Neuronal stem cell (in vitro differentiated cells): ENCODE measurements around the gene MZT2B.
"Not testable (repeated sequence)": the region's sequence is repeated elsewhere in the genome, so short reads cannot be mapped to it uniquely, and the experiment has no call there.

Experiments
- DNase-seq: peaks from one replicate; pipeline ENCODE4 v3.0.0-alpha.2; 2013; ENCODE audit warnings: low spot score
- H2AFZ ChIP-seq: one replicate; pipeline ENCODE4 v1.6.1; 2013; ENCODE audit warnings: mild to moderate bottlenecking, low read length, inconsistent platforms
- H2AK5ac ChIP-seq: 2 replicates; pipeline ENCODE4 v1.6.1; 2013; ENCODE audit warnings: low read depth, mild to moderate bottlenecking, inconsistent platforms, low read length, moderate library complexity, mixed read lengths
- H2BK120ac ChIP-seq: 2 replicates; pipeline ENCODE4 v1.6.1; 2013; ENCODE audit warnings: low read depth, mild to moderate bottlenecking, inconsistent platforms, low read length, moderate library complexity, mixed read lengths
- H2BK12ac ChIP-seq: one replicate; pipeline ENCODE4 v1.6.1; 2013; ENCODE audit warnings: low read length, inconsistent platforms
- H2BK15ac ChIP-seq: 2 replicates; pipeline ENCODE4 v1.6.1; 2013; ENCODE audit warnings: mild to moderate bottlenecking, low read length, inconsistent platforms, mixed read lengths
- H2BK5ac ChIP-seq: one replicate; pipeline ENCODE4 v1.6.1; 2013; ENCODE audit warnings: inconsistent platforms, mild to moderate bottlenecking, low read length, moderate library complexity
- H3K14ac ChIP-seq: one replicate; pipeline ENCODE4 v1.6.1; 2013; ENCODE audit warnings: low read length, inconsistent platforms
- H3K18ac ChIP-seq: 2 replicates; pipeline ENCODE4 v1.6.1; 2013; ENCODE audit warnings: low read length, inconsistent platforms
- H3K23ac ChIP-seq: 2 replicates; pipeline ENCODE4 v1.6.1; 2013; ENCODE audit warnings: low read depth, mild to moderate bottlenecking, mixed read lengths, low read length, inconsistent platforms; ENCODE audit not compliant: poor library complexity
- H3K27ac ChIP-seq: replicated peaks from 3 replicates; pipeline ENCODE4 v1.5.1; 2013; ENCODE audit warnings: low read length, inconsistent platforms
- H3K27me3 ChIP-seq, 3 experiments: 2 replicates each; pipeline ENCODE4 v1.6.1; 2013; ENCODE audit warnings: low read length in 3 of 3, mild to moderate bottlenecking in 2 of 3, inconsistent platforms in 1 of 3, low read depth in 1 of 3, mixed read lengths in 1 of 3, moderate library complexity in 1 of 3; ENCODE audit not compliant: control insufficient read depth in 3 of 3, insufficient read depth in 3 of 3
- H3K36me3 ChIP-seq, 2 donors: replicated peaks in 1 of 2; 2 replicates each; pipeline ENCODE4 v1.6.1; 2013; ENCODE audit warnings: low read length in 2 of 2; ENCODE audit not compliant: control insufficient read depth in 2 of 2, insufficient read depth in 2 of 2
- H3K4ac ChIP-seq: 2 replicates; pipeline ENCODE4 v1.6.1; 2013; ENCODE audit warnings: inconsistent platforms, mild to moderate bottlenecking, low read length, moderate library complexity
- H3K4me1 ChIP-seq, 2 donors: 1 replicate in 1 of 2; 2 replicates in 1 of 2; pipeline ENCODE4 v1.6.1; 2013; ENCODE audit warnings: low read length in 2 of 2, low read depth in 1 of 2; ENCODE audit not compliant: control insufficient read depth in 2 of 2, insufficient read depth in 1 of 2
- H3K4me2 ChIP-seq: one replicate; pipeline ENCODE4 v1.6.1; 2013; ENCODE audit warnings: mild to moderate bottlenecking, low read length, inconsistent platforms; ENCODE audit not compliant: insufficient read depth, poor library complexity, severe bottlenecking
- H3K4me3 ChIP-seq, 2 donors: 2 replicates each; pipeline ENCODE4 v1.5.1; 2013; ENCODE audit warnings: low read length in 2 of 2, mild to moderate bottlenecking in 2 of 2, inconsistent platforms in 1 of 2, moderate library complexity in 1 of 2
- H3K79me1 ChIP-seq: one replicate; pipeline ENCODE4 v1.6.1; 2013; ENCODE audit warnings: low read depth, mild to moderate bottlenecking, inconsistent platforms, low read length, moderate library complexity
- H3K9ac ChIP-seq: one replicate; pipeline ENCODE4 v1.6.1; 2013; ENCODE audit warnings: mild to moderate bottlenecking, low read depth, low read length, inconsistent platforms; ENCODE audit not compliant: poor library complexity
- H3K9me3 ChIP-seq, 2 donors: replicated peaks in 1 of 2; 2 replicates each; pipeline versions ENCODE3 to v1.6.1; 2013; ENCODE audit warnings: low read length in 2 of 2, mild to moderate bottlenecking in 2 of 2, inconsistent platforms in 1 of 2, low read depth in 1 of 2, mixed read lengths in 1 of 2, moderate library complexity in 1 of 2; ENCODE audit not compliant: control insufficient read depth in 2 of 2, insufficient read depth in 1 of 2
- H4K8ac ChIP-seq: one replicate; pipeline ENCODE4 v1.6.1; 2013; ENCODE audit warnings: low read depth, mild to moderate bottlenecking, inconsistent platforms, low read length, moderate library complexity
- H4K91ac ChIP-seq: one replicate; pipeline ENCODE4 v1.6.1; 2013; ENCODE audit warnings: low read length, low read depth, mild to moderate bottlenecking, inconsistent platforms; ENCODE audit not compliant: poor library complexity
- WGBS, 2 donors: extraction: QIAGEN DNeasy Blood & Tissue Kit; methylation state at CpG; one replicate each; pipeline ENCODE4 v1.1.7; 2013; ENCODE audit warnings: missing lambda C conversion rate in 2 of 2, mixed read lengths in 1 of 2; ENCODE audit not compliant: insufficient read length in 2 of 2, insufficient replicate concordance in 1 of 2; ENCODE audit errors: extremely low coverage in 2 of 2; 5-methylcytosine and 5-hydroxymethylcytosine counted together

Gene MZT2B

GRCh38 chr2:130160131-130160530 is 21.9 kb upstream of the MZT2B start:
- Histone ChIP-seq H4K91ac (no peak overlapping the region), H2BK5ac (no peak overlapping the region), H3K23ac (no peak overlapping the region), H3K4me1 (no peaks in the 10 kb centered on the region), H3K79me1 (peaks cover 3% of the 10 kb centered on the region), H3K4me2 (no peak overlapping the region), H3K14ac (no peak overlapping the region), H3K18ac (no peak overlapping the region), H3K27me3 (no peaks in the 10 kb centered on the region), H2BK15ac (no peak overlapping the region), H4K8ac (no peak overlapping the region), H3K9me3 (no peaks in the 10 kb centered on the region), H2AK5ac (no peak overlapping the region), H2BK12ac (no peak overlapping the region), H3K36me3 (peaks cover 16 to 66% of the 10 kb centered on the region in 2 donors), H2AFZ (no peak overlapping the region), H3K4ac (no peak overlapping the region), H3K4me3 (no peak overlapping the region), H3K27ac (no peak overlapping the region), H3K9ac (no peak overlapping the region), H2BK120ac (no peak overlapping the region)
- no peak for DNase-seq
- no CpG with 5 or more reads among the region's 6 CpGs for WGBS, 2 donors

DNA sequence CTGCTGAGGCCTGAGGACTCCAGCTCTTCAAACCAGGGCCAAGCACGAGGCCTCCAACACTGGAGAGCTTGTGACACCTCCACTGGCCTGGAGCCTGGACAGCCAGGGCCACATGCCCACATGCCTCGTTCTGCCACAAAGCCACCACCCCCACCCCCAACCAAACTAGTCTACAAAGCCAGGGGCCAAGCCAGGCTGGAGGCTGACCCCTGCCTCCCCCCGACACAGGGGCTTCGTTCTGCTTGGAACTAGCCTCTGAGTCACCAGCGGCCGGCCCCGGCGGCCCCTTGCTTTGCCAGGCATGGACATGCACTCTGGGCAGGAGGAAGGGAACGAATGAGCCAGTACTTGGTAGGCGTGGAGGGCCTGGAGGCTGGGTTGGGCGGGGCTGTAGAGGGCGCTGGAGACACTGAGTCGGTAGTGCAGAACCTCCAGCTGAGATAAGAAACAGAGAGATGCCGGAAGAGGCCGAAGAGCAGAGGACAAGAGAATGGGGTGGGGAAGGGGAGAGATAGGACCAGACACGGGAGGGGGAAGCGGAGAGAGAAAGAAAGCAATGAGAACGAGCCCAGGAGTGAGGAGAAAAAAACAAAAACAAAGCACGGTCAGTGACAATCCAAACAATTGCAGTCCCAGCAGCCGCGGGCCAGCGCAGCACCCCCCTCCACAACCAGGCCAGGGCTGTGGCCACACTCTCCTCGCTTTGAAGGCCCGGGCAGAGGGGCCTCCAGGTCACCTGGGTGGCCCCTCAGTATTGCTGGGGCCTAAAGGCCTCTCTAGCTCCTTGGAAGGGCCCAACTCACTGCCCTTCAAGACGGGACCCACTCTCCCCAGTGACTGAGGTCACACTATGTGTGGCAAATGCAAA is 21.0 kb upstream of the MZT2B start:
- H3K23ac ChIP-seq, H3K4ac ChIP-seq, H3K14ac ChIP-seq, H3K9ac ChIP-seq, H2BK5ac ChIP-seq, H2AFZ ChIP-seq, H3K4me3 ChIP-seq, H4K8ac ChIP-seq, H3K4me2 ChIP-seq, H3K18ac ChIP-seq, H2BK12ac ChIP-seq, H3K9me3 ChIP-seq, H2AK5ac ChIP-seq, H4K91ac ChIP-seq, H3K27ac ChIP-seq, H3K79me1 ChIP-seq, H2BK15ac ChIP-seq, H3K4me1 ChIP-seq, DNase-seq, H2BK120ac ChIP-seq, H3K27me3 ChIP-seq: not testable (repeated sequence)
- H3K36me3 ChIP-seq, result peaks cover 20 to 67% of the 10 kb centered on the region in 2 donors
- no CpG with 5 or more reads among the region's 25 CpGs for WGBS, 2 donors

DNA sequence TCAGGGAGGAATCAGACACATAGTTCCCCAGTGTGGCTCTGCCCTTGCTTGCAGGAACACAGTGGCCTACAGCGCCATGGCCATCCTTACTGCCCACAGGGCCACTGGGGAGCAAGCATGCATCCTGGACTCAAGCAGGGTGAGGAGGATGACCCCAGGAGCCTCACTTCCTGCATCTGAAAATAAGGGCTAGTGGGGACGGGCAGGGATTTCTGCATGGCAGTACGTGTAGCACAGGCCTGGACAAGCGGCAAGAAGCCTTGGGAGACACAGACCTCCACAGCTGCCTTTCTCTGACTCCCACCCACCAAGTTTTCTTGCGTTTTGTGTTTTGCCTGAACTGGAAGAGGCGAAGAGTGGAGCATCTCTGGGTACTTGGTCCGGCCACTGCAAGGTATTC is 19.6 kb upstream of the MZT2B start:
- not testable (repeated sequence) for DNase-seq, H3K27me3 ChIP-seq, H4K91ac ChIP-seq, H3K4ac ChIP-seq, H2BK120ac ChIP-seq, H2BK15ac ChIP-seq, H3K4me1 ChIP-seq, H3K18ac ChIP-seq, H2AFZ ChIP-seq, H3K23ac ChIP-seq, H3K4me2 ChIP-seq, H3K9me3 ChIP-seq, H2BK5ac ChIP-seq, H2AK5ac ChIP-seq, H3K79me1 ChIP-seq, H3K27ac ChIP-seq, H3K9ac ChIP-seq, H4K8ac ChIP-seq, H3K4me3 ChIP-seq, H3K14ac ChIP-seq, H2BK12ac ChIP-seq
- peaks cover 27 to 72% of the 10 kb centered on the region in 2 donors for H3K36me3 ChIP-seq
- WGBS, 2 donors, result no CpG with 5 or more reads among the region's 7 CpGs

DNA sequence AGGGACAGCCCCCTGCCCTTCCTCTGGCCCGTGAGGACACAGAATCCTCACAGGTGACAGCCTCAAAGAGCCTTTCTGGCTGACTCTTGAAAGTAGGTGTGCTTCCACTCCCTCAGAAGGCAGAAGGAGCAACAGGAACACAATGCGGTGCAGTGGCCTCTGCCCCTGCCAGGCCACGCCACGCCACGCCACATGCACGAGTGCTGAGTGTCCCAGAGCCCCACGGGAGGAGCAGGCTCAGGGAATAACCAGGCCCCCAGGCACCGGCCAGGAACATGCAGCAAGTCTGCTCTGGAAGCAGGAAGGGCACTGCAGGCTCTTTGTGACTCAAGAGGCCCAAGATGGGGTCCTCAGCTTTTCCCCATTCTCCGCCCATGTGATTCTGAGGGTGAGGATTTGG is 19.1 kb upstream of the MZT2B start:
- H3K9me3 ChIP-seq, result no peaks in the 10 kb centered on the region
- H3K79me1 ChIP-seq, result peaks cover 5% of the 10 kb centered on the region
- no peak overlapping the region for H3K4me3 ChIP-seq
- no peak overlapping the region for H3K9ac ChIP-seq
- no peak overlapping the region for H4K8ac ChIP-seq
- no peak overlapping the region for H2BK120ac ChIP-seq
- H2BK12ac ChIP-seq, result no peak overlapping the region
- H3K27me3 ChIP-seq, result no peaks in the 10 kb centered on the region
- no CpG with 5 or more reads among the region's 9 CpGs for WGBS, 2 donors
- H3K4me2 ChIP-seq, result no peak overlapping the region
- H2BK15ac ChIP-seq, result no peak overlapping the region
- no peak overlapping the region for H3K23ac ChIP-seq
- H3K4ac ChIP-seq, result no peak overlapping the region
- no peak for DNase-seq
- no peak overlapping the region for H2AK5ac ChIP-seq
- H3K4me1 ChIP-seq, result no peaks in the 10 kb centered on the region
- no peak overlapping the region for H2BK5ac ChIP-seq
- no peak overlapping the region for H3K18ac ChIP-seq
- H3K36me3 ChIP-seq, result peaks cover 30 to 74% of the 10 kb centered on the region in 2 donors
- no peak overlapping the region for H3K27ac ChIP-seq
- no peak overlapping the region for H4K91ac ChIP-seq
- no peak overlapping the region for H3K14ac ChIP-seq
- H2AFZ ChIP-seq, result no peak overlapping the region
